ENCODE data around the gene SCUBE1.

SCUBE1 gene

DNA sequence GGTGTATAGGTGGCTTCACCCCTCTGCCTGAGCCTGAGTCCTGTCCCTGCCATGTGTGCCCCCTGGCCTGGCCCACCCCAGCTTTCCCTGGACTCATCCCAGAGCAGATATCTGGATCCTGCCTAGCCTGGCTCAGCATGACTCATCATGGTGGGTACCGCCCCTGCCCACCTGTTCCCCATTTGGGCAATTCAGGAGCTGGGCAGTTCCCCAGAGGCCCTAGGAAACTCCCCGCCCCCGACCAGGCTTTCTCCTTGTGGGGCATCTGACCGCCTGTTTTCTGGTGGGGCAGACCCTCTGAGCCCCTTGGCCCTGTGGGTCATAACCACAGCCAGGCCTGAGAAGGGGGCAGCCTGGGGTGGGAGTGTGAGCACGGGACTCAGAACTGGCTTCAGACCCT lies 187.4 kb downstream of the SCUBE1 start:
- no peak for DNase-seq (ENCODE audit: low spot score)

DNA sequence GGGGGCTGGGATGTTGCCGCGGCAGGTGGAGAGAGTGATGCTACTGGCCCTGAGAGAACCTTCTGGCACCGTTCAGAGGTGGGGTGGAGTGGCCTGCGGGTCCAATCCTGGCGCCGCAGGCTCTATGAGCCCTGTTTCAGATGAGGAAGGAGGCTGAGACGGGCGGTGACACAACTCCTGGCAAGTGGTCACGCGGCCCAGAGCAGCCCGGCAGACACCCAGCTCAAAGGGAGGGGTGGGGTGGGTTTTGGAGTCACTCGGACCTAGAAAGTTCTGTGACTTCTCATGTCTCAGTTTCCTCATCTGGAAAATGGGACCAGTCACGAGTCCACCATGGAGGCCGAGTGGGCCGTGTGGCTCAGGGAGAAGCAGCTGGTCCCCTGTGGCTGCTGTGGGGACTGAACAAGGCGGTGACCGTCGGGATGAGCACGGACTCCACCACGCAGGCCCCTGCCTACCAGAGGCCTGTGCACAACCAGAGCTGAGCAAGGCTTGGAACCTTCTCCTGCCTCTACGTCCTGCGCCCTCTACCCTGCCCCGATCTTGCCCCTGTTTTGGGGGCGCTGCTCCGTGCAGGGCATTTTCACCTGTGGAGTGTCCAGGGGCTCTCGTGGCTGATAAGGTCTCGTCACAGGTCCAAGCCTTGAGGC lies 188.2 kb downstream of the SCUBE1 start:
- DNase-seq (ENCODE audit: low spot score): no peak

DNA sequence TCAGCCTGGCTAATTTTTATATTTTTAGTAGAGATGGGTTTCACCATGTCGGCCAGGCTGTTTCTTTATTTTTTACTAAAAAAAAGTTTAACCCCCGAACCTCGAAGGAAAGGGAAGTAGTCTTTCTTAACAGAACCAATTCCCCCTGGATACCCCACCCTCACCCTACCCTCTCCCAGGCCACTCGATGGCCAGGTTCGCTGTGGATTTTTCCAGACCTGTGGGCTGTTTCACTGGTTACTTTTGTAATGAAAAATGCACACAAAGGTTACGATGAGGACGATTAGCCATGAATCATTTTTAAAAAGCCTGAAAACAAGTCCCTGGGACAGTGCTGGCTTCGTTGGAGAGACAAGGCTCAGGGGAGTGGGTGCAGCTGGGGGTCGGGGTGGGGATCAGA lies 189.3 kb downstream of the SCUBE1 start:
- no peak for DNase-seq (ENCODE audit: low spot score)

DNA sequence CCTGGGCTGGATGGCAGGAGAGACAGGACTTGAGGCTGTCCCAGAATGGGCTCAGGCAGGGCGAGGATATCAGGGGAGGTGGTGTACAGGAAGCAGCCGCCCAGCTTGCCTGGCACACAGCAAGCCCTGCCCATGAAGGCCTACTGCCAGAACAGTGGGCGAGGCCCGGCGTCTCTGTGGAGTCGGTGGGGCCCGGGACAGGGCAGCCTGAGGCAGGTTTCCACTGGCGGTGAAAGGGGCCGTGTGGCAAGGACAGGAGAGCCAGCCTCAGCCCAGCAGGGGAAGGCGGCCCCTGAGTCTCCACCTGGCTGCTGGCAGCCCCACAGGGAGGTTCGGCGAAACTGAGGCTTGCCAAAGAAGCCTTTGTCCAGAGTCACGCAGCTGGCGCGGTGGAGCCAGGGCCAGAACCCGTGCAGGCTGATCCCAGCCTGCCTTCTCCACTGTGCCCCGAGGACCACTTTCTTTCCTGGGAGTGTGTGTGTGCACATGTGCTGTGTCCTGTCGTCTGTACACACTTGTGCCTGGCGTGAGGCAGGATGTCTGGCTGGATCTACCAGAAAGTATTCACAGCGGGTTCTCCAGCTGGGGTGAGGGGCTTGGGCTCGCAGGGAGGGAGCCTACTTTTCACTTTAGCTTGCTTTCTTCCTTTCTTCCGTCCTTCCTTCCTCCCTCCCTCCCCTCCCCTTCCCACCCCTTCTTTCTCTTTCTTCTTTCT lies 190.7 kb downstream of the SCUBE1 start:
- DNase-seq (ENCODE audit: low spot score): peak; percentile 72

DNA sequence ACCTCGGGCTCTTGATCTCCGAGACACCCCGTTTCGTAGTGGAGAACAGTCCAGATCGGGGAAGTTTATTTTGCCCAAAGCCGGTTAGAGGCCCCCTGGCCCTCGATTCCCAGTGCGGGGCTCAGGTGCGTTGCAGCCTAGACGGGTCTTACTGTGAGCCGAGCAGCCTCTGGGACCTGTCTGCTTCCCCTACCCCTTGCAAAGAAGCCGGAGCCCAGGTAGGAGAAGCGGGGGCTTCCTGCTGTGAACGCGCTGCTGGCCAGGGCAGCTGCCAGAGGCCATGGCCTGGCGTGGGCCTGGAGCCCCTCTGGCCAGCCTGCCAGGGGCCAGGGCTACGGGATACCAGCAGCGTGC lies 191.2 kb downstream of the SCUBE1 start:
- no peak for DNase-seq (ENCODE audit: low spot score)

DNA sequence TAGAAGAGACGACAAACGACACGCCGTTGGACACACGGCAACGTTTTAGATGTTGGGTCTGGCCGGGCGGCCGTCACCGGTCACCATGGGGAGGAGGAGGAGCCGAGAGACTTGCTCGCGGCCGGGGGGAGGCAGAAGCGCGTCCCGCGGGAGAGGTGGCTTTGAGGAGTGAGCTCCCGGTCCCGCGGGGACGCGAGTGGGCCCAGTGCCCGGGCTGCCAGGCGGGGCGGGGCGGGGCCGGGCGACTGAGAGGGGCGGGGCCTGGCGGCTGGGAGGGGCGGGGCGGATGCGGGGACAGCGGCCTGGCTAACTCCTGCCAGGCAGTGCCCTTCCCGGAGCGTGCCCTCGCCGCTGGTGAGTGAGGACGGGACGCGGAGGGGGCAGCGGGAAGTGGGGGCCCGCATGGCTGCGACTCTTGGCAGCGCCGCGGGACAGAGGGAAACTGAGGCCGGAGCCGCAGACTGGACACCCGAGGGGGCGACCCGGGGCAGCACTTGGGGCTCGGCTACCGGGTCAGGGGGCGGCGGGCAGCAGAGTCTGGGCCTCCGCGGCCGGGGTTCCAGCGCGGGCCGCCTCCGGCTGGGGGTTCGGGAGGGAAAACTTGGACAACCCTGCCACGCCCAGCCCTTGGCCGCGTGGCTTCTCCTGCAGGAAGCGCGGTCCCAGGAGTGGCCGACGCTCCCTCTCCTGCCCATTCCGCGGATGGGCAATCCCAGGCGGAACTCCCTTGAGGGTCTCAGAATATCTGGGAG lies 191.7 kb downstream of the SCUBE1 start, which contains the start of gene TSPO:
TSS of gene TSPO (plus strand) at position 309 of the 752 bp plus-strand sequence. CDS start 7,680 bp downstream, outside the sequence.
- peak; percentile 56 for DNase-seq (ENCODE audit: low spot score)

DNA sequence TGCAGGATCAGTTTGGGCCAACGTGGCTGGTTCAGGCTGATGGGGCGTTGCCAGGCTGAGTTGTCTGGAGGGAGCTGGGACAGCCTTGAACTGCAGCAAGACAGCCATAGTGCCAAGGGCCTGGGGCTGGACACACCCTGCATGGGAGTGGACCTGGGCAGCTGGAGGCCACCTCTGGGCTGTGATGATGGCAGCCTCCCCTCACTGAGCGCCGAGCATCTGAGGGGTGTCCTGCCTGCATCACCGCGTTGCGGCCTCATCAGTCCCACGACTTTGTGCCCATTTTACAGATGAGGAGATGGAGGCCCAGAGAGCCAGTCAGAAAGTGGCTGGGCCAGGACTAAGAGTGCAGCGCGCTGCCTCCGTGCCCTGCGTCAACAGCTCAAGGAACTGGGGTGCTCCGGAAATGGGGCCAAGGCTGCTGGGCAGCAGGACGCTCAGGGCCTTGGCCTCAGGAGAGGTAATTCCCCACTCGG lies 192.4 kb downstream of the SCUBE1 start:
- DNase-seq (ENCODE audit: low spot score): no peak

DNA sequence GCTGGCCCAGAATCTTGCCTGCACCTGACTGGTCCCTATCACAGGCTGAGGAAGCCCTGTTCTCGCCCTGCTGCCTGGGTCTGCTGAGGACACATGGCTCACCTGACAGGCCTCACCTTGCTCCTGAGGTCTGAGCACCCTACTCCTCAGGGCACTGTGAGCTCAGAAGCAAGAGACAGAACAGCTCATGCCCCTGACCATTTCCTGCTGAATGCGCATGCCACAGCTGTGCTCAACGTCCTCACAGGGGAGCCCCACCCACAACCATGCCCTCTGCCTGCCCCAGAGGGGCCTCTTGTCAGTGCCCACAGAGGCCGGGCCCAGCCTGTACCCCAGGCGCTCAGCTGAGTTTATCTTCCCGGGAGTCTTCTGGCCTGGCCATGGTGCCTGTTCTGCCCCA lies 194.6 kb downstream of the SCUBE1 start:
- DNase-seq (ENCODE audit: low spot score): no peak

DNA sequence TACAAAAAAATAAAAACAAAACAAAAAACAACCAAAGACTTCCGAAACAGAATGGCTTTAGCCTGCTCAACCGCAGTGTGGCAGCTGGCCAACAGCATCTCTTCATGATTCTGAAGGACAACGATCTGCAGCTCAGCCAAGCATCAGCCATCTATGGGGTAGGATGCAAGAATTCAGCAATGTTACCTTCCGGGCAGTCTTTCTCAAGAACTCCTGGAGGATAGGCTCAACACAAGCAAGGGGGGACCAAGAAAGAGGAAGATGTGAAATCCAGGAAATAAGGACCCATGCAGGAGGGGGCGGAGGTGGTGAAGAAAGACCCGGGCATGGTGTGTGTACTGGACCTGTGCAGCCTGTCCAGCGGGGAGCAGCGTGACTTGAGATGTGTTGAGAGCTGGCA lies 195.4 kb downstream of the SCUBE1 start:
- no peak for DNase-seq (ENCODE audit: low spot score)
